GM12878 (cell line): ENCODE measurements around the gene DIS3L2. TPM values are rescaled to one million over a fixed set of nuclear protein-coding genes. Genes with fewer than 3 reads are reported as not detected.

Experiments
- ATAC-seq: fragments of 200-7000 bp; cut with Tn5 transposase; 3 replicates; pipeline ENCODE4 v1.9.1; 2020; ENCODE audit warnings: mild to moderate bottlenecking, moderate library complexity
- BruUV-seq: library from RNA; stranded (reverse); fragments of 400-500 nt; replicated peaks from 2 replicates; lab custom pipeline; 2021; lab: Mats Ljungman, UMichigan
- CTCF ChIA-PET: fragments of 300-600 bp; sonication (Branson Sonifier 250); formaldehyde crosslinking; extraction: SDS; loops from one replicate; lab custom pipeline; 2021; ENCODE audit warnings: inconsistent platforms; lab: Yijun Ruan, JAX
- POLR2A ChIA-PET: fragments of 350-600 bp; formaldehyde crosslinking; extraction: SDS; loops from one replicate; lab custom pipeline; 2021; ENCODE audit warnings: inconsistent platforms; lab: Charles Lee
- RAD21 ChIA-PET: fragments of 300-600 bp; sonication (Branson Sonifier 250); formaldehyde crosslinking; loops from one replicate; lab custom pipeline; 2023; ENCODE audit warnings: antibody characterized with exemption; ENCODE audit not compliant: unreplicated experiment; lab: Charles Lee
- SMC1A ChIA-PET: fragments of 300-600 bp; sonication (Branson Sonifier 250); formaldehyde crosslinking; loops from one replicate; lab custom pipeline; 2023; ENCODE audit not compliant: unreplicated experiment, uncharacterized antibody; lab: Charles Lee
- DNase-seq: peaks from one replicate; pipeline ENCODE4 v3.0.0-alpha.2; 2011; ENCODE audit warnings: low read depth, low spot score
- FAIRE-seq: peaks from 3 replicates; lab custom pipeline; 2011; peaks lifted over from hg19 to GRCh38; lab: Jason Lieb, UNC
- H2AFZ ChIP-seq: 2 replicates; pipeline ENCODE4 v1.6.0; 2011; ENCODE audit warnings: low read depth, low read length, control low read depth; ENCODE audit not compliant: control insufficient read depth
- H3K27ac ChIP-seq: 2 replicates; pipeline ENCODE4 v1.5.1; 2011; ENCODE audit warnings: control low read depth; ENCODE audit not compliant: control insufficient read depth, insufficient read depth
- H3K27me3 ChIP-seq, 2 experiments: replicated peaks in 1 of 2; 2 replicates each; pipeline versions ENCODE4 v1.6.0 to v1.6.1; 2011; ENCODE audit warnings: low read length in 1 of 2; ENCODE audit not compliant: control insufficient read depth in 2 of 2, insufficient read depth in 2 of 2
- H3K36me3 ChIP-seq, 2 experiments: 2 replicates each; pipeline ENCODE4 v1.5.1; 2011; ENCODE audit warnings: low read length in 1 of 2; ENCODE audit not compliant: control insufficient read depth in 2 of 2, insufficient read depth in 2 of 2
- H3K4me1 ChIP-seq: 2 replicates; pipeline ENCODE4 v1.6.1; 2011; ENCODE audit warnings: mild to moderate bottlenecking, low read length, moderate library complexity, mixed read lengths; ENCODE audit not compliant: control insufficient read depth, insufficient read depth
- H3K4me2 ChIP-seq: 2 replicates; pipeline ENCODE4 v1.6.0; 2011; ENCODE audit warnings: control low read depth; ENCODE audit not compliant: control insufficient read depth, insufficient read depth
- H3K4me3 ChIP-seq: fragments of 200-600 bp; sonication (generic); 2 replicates; pipeline ENCODE4 v1.5.1; 2016
- H3K79me2 ChIP-seq: 2 replicates; pipeline ENCODE4 v1.6.0; 2011; ENCODE audit warnings: low read length; ENCODE audit not compliant: control insufficient read depth, insufficient read depth
- H3K9ac ChIP-seq: 2 replicates; pipeline ENCODE4 v1.8.0; 2011; ENCODE audit warnings: low read length, control low read depth, mixed read lengths; ENCODE audit not compliant: control insufficient read depth, insufficient read depth
- H3K9me3 ChIP-seq: replicated peaks from 3 replicates; pipeline ENCODE4 v1.5.1; 2011; ENCODE audit warnings: mild to moderate bottlenecking, low read length; ENCODE audit not compliant: control insufficient read depth, insufficient read depth
- H4K20me1 ChIP-seq: 2 replicates; pipeline ENCODE4 v1.6.0; 2011; ENCODE audit not compliant: control insufficient read depth, insufficient read depth
- CREB1 ChIP-seq: IDR thresholded peaks from 2 replicates; pipeline ENCODE4 v1.6.1; 2012; ENCODE audit warnings: low read depth, mild to moderate bottlenecking, inconsistent platforms
- EED ChIP-seq: sonication (generic); IDR thresholded peaks from 2 replicates; pipeline ENCODE4 v1.6.1; 2016; ENCODE audit warnings: antibody characterized with exemption, low read depth
- MYC ChIP-seq: IDR thresholded peaks from 2 replicates; pipeline ENCODE4 v1.6.1; 2011; ENCODE audit warnings: mild to moderate bottlenecking, low read length, moderate library complexity, inconsistent platforms; ENCODE audit not compliant: insufficient read depth, insufficient replicate concordance, insufficient read length, severe bottlenecking
- NFXL1 ChIP-seq: fragments of 450-650 bp; IDR thresholded peaks from 2 replicates; pipeline ENCODE4 v1.6.1; 2017; ENCODE audit warnings: antibody characterized with exemption, mild to moderate bottlenecking, borderline replicate concordance
- NRF1 ChIP-seq: conservative IDR thresholded peaks from 2 replicates; pipeline ENCODE4 v1.6.1; 2011; ENCODE audit warnings: mild to moderate bottlenecking, low read depth, low read length, improper control_type of control experiment
- RAD51 ChIP-seq: fragments of 450-650 bp; IDR thresholded peaks from 2 replicates; pipeline ENCODE4 v1.6.1; 2016; ENCODE audit warnings: moderate library complexity, mild to moderate bottlenecking, inconsistent platforms
- YBX1 ChIP-seq: fragments of 450-650 bp; IDR thresholded peaks from 2 replicates; pipeline ENCODE4 v1.6.1; 2016; ENCODE audit warnings: antibody characterized with exemption
- WGBS: methylation state at CpG from one replicate; pipeline ENCODE4 v1.1.6; 2016; ENCODE audit warnings: low lambda C conversion rate; ENCODE audit not compliant: insufficient replicate concordance, insufficient coverage; ENCODE audit errors: missing lambda C conversion rate; 5-methylcytosine and 5-hydroxymethylcytosine counted together
- in situ Hi-C: fragments of 300-500 bp; cut with MboI; formaldehyde crosslinking; loops from 9 replicates; pipeline ENCODE4 v1.14.3; 2018; ENCODE audit warnings: mixed read lengths
- intact Hi-C: fragments of 100-400 bp; cut with micrococcal nuclease; formaldehyde crosslinking; loops from one replicate; pipeline ENCODE4 v1.14.2; 2022; ENCODE audit not compliant: unreplicated experiment
- polyA plus RNA-seq, 11 experiments: library from polyadenylated mRNA; depleted of rRNA in 4 of 11; unstranded in 6 of 11; stranded (reverse) in 5 of 11; fragments of >200 nt; fragmentation: Nextera tagmentation in 4 of 11; fragmentation: Illumina TruSeq in 1 of 11; extraction: Ambion mirVana in 4 of 11; extraction: Trizol in 1 of 11; gene quantifications; 1 replicate in 1 of 11; 2 replicates in 10 of 11; pipeline versions ENCODE4 v1.2.1 to v1.2.3, GENCODE V29; 2011 to 2016; ENCODE audit warnings: inconsistent platforms in 2 of 11, missing spikeins in 2 of 11, low read depth in 1 of 11
- total RNA-seq, 4 experiments: library from RNA; depleted of rRNA in 3 of 4; stranded (reverse); fragments of >200 nt in 3 of 4; fragmentation: Illumina TruSeq in 1 of 4; extraction: Trizol in 1 of 4; gene quantifications; 2 replicates each; pipeline versions ENCODE4 v1.2.1 to v1.2.3, GENCODE V29; 2013 to 2021
- TF ChIP-seq, protein P1 (sequence below): fragments of 450-650 bp; IDR thresholded peaks from 2 replicates; pipeline ENCODE4 v1.6.1; 2017; ENCODE audit warnings: borderline replicate concordance
- TF ChIP-seq, protein P2 (sequence below): fragments of 450-650 bp; IDR thresholded peaks from 2 replicates; pipeline ENCODE4 v1.6.1; 2016; ENCODE audit warnings: mild to moderate bottlenecking

DIS3L2 gene
- total and polyA plus RNA-seq, 10 of the 15 experiments (the other 5 are each of a cell fraction or from before 2014, with no cell fraction given), result 3.5 to 27.1 (median 16.0) TPM

DNA sequence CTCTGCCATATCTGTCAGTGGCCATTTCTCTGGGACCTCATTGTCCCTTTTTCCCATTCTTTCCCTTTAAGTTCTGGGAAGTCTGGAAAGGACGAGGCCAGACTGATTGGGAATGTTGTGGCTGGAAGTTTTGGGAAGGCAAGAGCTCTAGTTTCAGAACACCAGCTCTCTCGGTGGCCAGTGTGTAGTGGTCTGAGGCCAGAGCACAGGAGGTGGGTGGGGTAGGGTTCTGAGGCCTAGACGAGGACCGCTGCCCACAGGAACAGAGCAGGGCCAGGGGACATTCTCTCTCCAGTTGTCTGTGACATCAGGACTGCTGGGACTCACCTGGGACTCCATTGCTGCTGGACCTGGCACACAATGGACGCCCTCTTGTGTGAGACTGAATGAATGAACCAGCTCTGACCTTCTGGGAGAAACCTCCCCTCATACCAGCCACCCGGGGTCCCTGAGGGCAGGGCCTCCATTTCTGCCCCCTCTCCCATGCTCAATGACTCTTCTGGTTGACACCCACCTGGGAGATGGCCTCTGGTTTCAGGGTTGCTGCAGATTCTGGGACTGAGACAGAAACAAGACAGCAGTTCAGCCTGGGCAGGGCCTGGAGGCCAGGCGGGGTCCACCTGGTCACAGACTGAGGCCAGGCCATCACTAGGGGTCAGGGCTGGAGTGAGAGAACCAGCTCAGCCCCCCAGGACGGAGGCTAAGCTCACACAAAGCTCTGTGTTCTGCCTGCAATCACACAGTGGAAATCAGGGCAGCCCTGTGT, 26.9 kb upstream of the DIS3L2 start (continued):
- TF ChIP-seq, protein P1, sequence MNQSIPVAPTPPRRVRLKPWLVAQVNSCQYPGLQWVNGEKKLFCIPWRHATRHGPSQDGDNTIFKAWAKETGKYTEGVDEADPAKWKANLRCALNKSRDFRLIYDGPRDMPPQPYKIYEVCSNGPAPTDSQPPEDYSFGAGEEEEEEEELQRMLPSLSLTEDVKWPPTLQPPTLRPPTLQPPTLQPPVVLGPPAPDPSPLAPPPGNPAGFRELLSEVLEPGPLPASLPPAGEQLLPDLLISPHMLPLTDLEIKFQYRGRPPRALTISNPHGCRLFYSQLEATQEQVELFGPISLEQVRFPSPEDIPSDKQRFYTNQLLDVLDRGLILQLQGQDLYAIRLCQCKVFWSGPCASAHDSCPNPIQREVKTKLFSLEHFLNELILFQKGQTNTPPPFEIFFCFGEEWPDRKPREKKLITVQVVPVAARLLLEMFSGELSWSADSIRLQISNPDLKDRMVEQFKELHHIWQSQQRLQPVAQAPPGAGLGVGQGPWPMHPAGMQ, result no peak
- no peak for TF ChIP-seq EED
- no peak for TF ChIP-seq RAD51
- TF ChIP-seq, protein P2, sequence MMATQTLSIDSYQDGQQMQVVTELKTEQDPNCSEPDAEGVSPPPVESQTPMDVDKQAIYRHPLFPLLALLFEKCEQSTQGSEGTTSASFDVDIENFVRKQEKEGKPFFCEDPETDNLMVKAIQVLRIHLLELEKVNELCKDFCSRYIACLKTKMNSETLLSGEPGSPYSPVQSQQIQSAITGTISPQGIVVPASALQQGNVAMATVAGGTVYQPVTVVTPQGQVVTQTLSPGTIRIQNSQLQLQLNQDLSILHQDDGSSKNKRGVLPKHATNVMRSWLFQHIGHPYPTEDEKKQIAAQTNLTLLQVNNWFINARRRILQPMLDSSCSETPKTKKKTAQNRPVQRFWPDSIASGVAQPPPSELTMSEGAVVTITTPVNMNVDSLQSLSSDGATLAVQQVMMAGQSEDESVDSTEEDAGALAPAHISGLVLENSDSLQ, result no peak
- no peak for TF ChIP-seq CREB1
- TF ChIP-seq NRF1, result no peak

DNA sequence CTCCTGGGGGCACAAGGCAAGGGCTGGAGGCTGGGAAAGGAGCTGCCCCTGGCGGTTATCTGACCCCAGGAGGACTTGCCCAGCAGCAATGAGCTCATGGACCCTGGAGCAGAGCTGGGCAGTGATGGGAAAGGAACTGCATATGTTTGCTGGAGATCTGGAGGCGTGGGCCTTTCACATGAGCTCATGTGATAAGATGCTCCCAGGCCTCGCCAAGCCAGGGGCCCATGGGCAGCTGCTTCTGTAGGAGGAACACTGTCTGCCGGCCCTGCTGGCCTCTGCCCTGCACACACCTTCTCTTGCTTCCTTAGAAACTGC, 26.3 kb upstream of the DIS3L2 start:
- H3K9me3 ChIP-seq, result no peaks in the 10 kb centered on the region
- no peak overlapping the region for H2AFZ ChIP-seq
- no peaks in the 10 kb centered on the region for H4K20me1 ChIP-seq
- POLR2A ChIA-PET, result no interaction called here
- no peak overlapping the region for H3K9ac ChIP-seq
- in situ Hi-C loops, result no loop called here
- DNase-seq (no peak), FAIRE-seq (no peak), ATAC-seq (no peak)
- intact Hi-C loops, result no loop called here
- H3K79me2 ChIP-seq, result no peaks in the 10 kb centered on the region
- 28% methylated on average over 4 of the region's 4 CpGs for WGBS
- CTCF ChIA-PET, result interaction anchor here (1.3 to 8.2 kb wide), 4 partner anchors 13 to 357 kb away, joined by 3 to 32 read pairs (median 4); no protein-coding TSS in a partner anchor
- H3K4me2 ChIP-seq, result no peak overlapping the region
- H3K27me3 ChIP-seq, result peaks cover 0 to 2% of the 10 kb centered on the region in 2 experiments; a peak in 1 of 4 replicates
- H3K36me3 ChIP-seq, result no peaks in the 10 kb centered on the region
- no peaks in the 10 kb centered on the region for H3K4me1 ChIP-seq
- H3K4me3 ChIP-seq, result no peak overlapping the region
- RAD21 ChIA-PET, result interaction anchor here (1.3 kb wide), 1 partner anchor 14 kb away, joined by 3 read pairs; no protein-coding TSS in a partner anchor
- no TSS peak for BruUV-seq
- no peak overlapping the region for H3K27ac ChIP-seq
- no peak for TF ChIP-seq YBX1
- TF ChIP-seq MYC, result no peak
- TF ChIP-seq NFXL1, result no peak
- SMC1A ChIA-PET, result no interaction called here
